ENCODE results near the gene PALLD.

Gene PALLD

GRCh38 chr4:168880072-168880675, 383.3 kb downstream of the PALLD start:
- in situ Hi-C loops (cut with MboI; ENCODE audit: low sequenced_read_pairs): no loop called here

GRCh38 chr4:168880811-168881595, 384.2 kb downstream of the PALLD start:
- in situ Hi-C loops (cut with MboI; ENCODE audit: low sequenced_read_pairs): no loop called here

GRCh38 chr4:168881781-168882420, 385.0 kb downstream of the PALLD start:
- in situ Hi-C loops (cut with MboI; ENCODE audit: low sequenced_read_pairs): no loop called here

- in situ Hi-C loops (cut with MboI; ENCODE audit: low sequenced_read_pairs): no loop called here
Measured at GRCh38 chr4:168882650-168883233, 385.9 kb downstream of the PALLD start.

GRCh38 chr4:168883513-168883912, 386.7 kb downstream of the PALLD start:
- in situ Hi-C loops (cut with MboI; ENCODE audit: low sequenced_read_pairs): no loop called here

GRCh38 chr4:168884251-168885124, 387.6 kb downstream of the PALLD start:
- in situ Hi-C loops (cut with MboI; ENCODE audit: low sequenced_read_pairs): no loop called here

- in situ Hi-C loops (cut with MboI; ENCODE audit: low sequenced_read_pairs): no loop called here
Measured at GRCh38 chr4:168885400-168885799, 388.5 kb downstream of the PALLD start.

- in situ Hi-C loops (cut with MboI; ENCODE audit: low sequenced_read_pairs): no loop called here
Measured at GRCh38 chr4:168886351-168886750, 389.5 kb downstream of the PALLD start.

- in situ Hi-C loops (cut with MboI; ENCODE audit: low sequenced_read_pairs): no loop called here
Measured at GRCh38 chr4:168887809-168888208, 391.0 kb downstream of the PALLD start.

GRCh38 chr4:168888715-168889215, 391.9 kb downstream of the PALLD start:
- in situ Hi-C loops (cut with MboI; ENCODE audit: low sequenced_read_pairs): no loop called here

- in situ Hi-C loops (cut with MboI; ENCODE audit: low sequenced_read_pairs): no loop called here
Measured at GRCh38 chr4:168891086-168891485, 394.2 kb downstream of the PALLD start.

GRCh38 chr4:168891688-168892087, 394.8 kb downstream of the PALLD start:
- in situ Hi-C loops (cut with MboI; ENCODE audit: low sequenced_read_pairs): no loop called here

- in situ Hi-C loops (cut with MboI; ENCODE audit: low sequenced_read_pairs): no loop called here
Measured at GRCh38 chr4:168892475-168892874, 395.6 kb downstream of the PALLD start.

- in situ Hi-C loops (cut with MboI; ENCODE audit: low sequenced_read_pairs): no loop called here
Measured at GRCh38 chr4:168893205-168893604, 396.4 kb downstream of the PALLD start.

- in situ Hi-C loops (cut with MboI; ENCODE audit: low sequenced_read_pairs): no loop called here
Measured at GRCh38 chr4:168893807-168894206, 397.0 kb downstream of the PALLD start.

- in situ Hi-C loops (cut with MboI; ENCODE audit: low sequenced_read_pairs): no loop called here
Measured at GRCh38 chr4:168900080-168900479, 403.2 kb downstream of the PALLD start.

- in situ Hi-C loops (cut with MboI; ENCODE audit: low sequenced_read_pairs): no loop called here
Measured at GRCh38 chr4:168907119-168907698, 410.4 kb downstream of the PALLD start.

- in situ Hi-C loops (cut with MboI; ENCODE audit: low sequenced_read_pairs): no loop called here
Measured at GRCh38 chr4:168908093-168908492, 411.2 kb downstream of the PALLD start.

GRCh38 chr4:168908851-168909273, 412.0 kb downstream of the PALLD start:
- in situ Hi-C loops (cut with MboI; ENCODE audit: low sequenced_read_pairs): no loop called here

- in situ Hi-C loops (cut with MboI; ENCODE audit: low sequenced_read_pairs): no loop called here
Measured at GRCh38 chr4:168914095-168914494, 417.2 kb downstream of the PALLD start.

All from hTERT RPE-1 (cell line).